Stimulated activated CD4-positive, alpha-beta T cell treated with anti-CD3 and anti-CD28 coated beads, TNF-alpha, amount 100 ng/mL, for 48 hours (primary cell): ENCODE data around the gene GHDC.
A peak's percentile ranks its signal among the peaks of the same experiment; 100 is the strongest.
"Not testable (repeated sequence)": the region's sequence is repeated elsewhere in the genome, so short reads cannot be mapped to it uniquely, and the experiment has no call there.

Experiments used
- DNase-seq, 3 donors: peaks; one replicate each; pipeline ENCODE4 v3.0.0-alpha.2; 2020; ENCODE audit warnings: low read depth in 3 of 3

The GHDC gene, protein sequence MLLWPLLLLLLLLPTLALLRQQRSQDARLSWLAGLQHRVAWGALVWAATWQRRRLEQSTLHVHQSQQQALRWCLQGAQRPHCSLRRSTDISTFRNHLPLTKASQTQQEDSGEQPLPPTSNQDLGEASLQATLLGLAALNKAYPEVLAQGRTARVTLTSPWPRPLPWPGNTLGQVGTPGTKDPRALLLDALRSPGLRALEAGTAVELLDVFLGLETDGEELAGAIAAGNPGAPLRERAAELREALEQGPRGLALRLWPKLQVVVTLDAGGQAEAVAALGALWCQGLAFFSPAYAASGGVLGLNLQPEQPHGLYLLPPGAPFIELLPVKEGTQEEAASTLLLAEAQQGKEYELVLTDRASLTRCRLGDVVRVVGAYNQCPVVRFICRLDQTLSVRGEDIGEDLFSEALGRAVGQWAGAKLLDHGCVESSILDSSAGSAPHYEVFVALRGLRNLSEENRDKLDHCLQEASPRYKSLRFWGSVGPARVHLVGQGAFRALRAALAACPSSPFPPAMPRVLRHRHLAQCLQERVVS

DNA sequence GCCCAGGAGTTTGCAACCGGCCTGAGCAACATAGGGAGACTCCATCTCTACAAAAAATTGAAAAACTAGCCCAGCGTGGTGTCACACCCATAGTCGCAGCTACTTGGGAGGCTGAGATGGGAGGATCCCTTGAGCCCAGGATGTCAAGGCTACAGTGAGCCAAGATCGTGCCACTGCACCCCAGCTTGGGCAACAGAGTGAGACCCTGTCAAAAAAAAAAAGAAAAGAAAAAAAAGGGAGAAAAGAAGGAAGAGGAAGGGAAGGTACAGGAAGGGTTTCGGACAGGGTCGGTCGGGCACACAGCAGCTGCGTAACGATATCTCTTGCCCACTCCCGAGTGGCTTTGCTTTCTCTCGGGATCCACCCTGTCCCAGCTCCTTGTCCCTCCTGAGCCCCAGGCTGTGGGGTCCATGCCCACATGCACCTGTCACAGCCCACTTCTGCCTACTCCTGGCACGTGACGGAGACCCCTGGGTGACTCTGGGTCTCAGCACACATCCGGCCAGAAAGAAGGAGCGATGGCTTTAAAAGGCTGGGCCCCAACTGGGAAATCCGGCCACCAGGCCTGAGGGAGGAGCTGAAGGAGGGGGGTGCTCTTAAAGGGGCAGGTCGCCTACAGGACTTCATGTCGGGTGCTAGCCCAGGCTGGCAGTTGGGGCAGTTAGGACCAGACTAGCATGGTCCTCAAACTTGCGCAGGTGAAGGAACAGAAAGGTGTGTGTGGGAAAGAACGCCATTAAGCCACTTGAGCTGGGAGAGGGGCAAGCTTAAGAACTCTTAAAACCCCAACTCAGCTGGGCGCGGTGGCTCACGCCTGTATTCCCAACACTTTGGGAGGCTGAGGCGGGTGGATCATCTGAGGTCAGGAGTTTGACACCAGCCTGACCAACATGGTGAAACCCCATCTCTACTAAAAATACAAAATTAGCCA, at the start of gene GHDC:
TSS of gene GHDC (minus strand) at position 526 of the 931 bp plus-strand sequence. CDS start 913 bp downstream, outside the sequence.
- peak; percentile 60 to 77 (median 65) for DNase-seq

DNA sequence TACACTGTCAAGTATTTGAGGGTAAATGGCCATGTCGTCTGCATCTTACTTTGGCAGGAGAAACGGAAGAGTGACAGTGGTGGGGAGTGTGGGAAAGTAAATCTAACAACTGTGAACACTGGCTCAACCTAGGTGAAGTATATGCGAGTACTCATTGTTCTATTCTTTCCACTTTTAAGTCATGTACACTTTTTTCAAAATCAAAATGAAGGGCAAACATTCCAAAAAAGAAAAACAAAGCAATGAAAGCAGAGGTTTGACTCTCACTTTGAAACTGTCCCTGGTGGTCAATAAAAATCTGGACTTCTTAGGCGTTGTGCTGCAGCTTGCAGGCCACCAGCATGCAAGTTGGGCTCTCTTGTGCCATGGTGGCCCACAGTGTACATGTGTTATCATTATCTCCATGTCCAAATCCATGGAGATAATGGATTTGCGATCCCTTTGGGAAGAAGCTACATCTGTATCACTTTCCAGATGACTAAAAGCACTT, 49.2 kb upstream of the GHDC start:
- no peak for DNase-seq

DNA sequence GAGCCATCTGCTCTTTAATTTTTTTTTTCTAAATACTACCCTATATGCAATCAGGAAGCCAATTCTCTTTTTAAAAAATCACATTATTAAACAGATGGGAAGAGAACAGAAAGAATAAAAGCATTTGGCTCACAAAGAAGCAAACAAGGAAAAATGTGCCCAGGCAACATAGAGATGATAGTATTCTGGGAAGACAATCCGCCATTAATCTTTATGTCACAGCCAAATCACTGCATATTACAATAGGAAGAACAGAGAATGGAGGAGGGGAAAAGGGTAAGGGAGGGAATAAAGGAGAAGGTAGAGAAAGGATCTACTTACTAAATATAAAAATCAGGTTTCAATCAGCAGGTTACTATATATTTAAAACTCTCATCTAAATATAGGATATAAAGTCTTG, 47.6 kb upstream of the GHDC start:
- DNase-seq, result no peak

DNA sequence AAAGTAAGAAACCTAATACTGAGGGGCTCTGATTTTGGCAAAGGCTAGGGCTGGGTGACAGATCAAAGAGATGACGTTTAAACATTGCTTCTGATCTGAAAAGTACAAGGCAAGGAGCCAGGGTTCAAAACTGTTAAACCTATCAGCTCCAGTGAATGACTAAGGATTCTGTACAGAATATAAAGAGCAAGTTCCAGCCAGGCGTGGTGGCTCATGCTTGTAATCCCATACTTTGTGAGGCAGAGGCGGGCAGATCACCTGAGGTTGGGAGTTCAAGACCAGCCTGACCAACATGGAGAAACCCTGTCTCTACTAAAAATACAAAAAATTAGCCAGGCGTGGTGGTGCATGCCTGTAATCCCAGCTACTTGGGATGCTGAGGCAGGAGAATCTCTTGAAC, 46.6 kb upstream of the GHDC start:
- DNase-seq, result not testable (repeated sequence)

DNA sequence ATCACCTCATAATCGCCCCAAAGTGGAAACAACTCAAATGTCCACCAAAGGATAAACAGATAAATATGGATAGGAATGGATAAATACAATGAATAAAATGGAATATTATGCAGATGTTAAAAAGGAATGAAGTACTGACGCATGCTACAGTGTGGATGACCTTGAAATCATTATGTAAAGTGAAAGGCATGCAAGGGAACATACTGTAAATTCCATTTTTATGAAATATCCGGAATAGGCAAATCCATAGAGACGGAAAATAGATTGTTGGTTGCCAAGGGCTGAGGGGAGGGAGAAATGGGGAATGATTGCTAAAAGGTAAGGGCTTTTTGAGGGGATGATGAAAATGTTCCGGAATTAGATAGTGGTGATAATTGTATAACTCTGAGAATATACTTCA, 45.9 kb upstream of the GHDC start:
- no peak for DNase-seq

DNA sequence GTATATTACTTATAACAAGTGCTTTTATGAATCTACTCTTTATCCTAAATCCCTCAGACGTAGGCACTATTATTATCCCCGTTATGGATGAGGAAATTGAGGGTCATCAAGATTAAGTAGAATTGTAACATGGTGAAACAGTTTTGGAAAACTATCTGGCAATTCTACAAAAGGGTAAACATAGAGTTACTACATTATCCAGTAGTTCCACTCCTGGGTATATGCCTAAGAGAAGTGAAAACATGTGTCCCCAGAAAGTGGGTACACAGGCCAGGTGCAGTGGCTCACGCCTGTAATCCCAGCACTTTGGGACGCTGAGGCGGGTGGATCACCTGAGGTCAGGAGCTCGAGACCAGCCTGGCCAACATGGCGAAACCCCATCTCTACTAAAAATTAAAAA, 45.3 kb upstream of the GHDC start:
- not testable (repeated sequence) for DNase-seq

DNA sequence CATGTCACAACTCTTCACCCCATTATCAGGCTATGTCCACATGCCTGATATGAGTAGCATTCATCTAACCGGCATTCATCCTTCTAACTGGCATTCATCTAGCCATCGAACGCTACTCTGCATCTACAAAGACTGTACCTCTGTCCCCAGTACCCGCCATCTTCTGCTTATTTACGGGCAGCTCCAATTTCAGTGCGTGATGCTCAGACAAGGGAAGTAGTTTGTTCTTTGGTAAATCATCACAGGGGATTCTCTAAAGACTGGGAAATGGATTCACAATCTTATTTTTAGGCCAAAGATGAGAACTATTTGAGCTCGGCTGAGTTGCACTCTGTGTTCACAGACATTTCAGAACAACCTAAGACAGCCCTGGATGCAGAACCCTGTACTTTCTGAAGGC, 42.5 kb upstream of the GHDC start:
- no peak for DNase-seq

DNA sequence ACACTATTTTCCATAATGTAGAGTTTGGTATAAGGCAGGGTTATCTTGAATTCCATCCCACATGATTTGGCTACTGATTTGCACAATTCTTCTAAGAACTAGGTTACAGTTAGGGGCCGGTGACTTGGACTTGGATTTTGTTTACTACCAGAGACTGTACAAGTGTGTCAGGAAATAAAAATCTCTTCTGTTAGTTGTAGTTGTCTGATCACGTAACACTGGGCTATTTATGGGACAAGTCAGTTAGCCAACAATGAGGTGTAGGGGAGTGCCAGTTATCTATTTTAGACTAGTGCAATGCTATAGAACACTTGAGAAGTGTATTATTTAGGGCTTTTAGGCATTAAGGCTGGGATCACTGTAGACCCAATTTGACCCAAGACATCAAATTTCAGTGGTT, 39.7 kb upstream of the GHDC start:
- no peak for DNase-seq

DNA sequence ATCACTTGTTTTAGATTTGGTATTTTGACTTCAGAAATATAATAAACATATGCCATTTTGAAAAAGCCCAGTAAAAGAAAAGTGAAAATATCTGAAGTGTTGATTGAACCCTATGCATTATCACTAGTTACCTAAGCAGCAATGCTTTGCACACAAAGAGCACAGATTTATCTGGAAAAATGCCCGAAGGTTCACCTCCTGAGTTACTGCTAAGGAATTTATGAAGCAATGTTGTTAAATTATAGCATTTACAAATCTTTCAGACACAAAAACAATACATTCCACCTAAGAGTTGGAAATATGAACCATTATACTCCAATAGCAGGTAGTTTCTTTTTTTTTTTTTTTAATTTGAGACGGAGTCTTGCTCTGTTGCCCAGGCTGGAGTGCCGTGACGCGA, 38.9 kb upstream of the GHDC start:
- no peak for DNase-seq

DNA sequence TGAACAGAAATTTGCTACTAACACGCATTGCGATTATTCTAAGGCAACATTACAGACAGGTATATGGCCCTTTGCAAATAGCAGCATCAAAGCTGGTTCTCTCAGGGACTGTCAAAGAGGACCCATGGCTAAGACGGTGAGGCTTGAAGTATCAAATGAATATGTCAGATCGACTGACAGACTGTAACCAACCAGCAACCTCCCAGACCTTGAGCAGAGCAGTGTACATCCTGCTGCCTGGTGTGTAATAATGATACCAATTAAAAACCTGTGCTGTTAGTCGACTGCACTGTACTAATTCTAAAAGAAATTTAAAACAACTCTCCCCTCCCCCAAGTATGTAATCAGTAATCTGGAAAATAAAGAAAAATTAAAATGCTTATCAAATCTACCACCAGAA, 35.9 kb upstream of the GHDC start:
- no peak for DNase-seq

DNA sequence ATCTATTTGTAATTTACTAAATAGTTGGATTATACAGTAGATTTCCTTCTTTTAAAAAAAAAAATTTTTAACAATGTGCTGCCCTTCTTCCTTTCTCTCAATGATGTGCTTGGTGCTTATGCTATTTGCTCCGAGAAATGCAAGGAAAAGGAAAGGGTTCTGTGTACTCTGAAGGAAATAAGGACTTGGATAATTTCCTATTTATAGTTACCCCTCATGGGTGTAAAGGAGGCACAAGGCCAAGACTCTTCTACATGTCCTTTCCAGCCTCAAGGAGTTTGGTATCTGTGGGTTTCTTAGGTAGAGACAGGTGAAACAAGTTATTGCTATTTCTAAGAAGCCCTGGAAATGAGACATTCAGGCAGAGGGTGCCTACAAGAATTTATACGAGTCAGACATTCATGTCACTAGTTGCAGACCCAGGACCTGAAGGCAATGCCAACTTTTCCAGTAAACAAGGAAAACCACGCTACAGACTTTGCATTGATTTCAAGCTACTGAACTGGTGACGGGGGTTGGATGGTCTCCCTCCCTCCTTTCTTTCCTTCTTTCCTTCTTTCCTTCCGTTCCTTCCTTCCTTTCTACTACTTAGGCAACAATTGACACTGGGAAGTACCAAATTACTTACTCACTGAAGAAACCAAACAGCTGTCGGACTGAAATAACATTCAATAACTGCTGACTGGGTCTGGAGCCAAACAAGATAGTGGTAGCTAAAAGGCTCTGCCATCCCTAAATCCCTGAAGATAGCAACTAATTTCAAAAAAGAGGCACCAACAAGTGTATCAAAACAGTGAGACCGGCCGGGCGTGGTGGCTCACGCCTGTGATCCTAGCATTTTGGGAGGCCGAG, 33.8 kb upstream of the GHDC start:
- no peak for DNase-seq

DNA sequence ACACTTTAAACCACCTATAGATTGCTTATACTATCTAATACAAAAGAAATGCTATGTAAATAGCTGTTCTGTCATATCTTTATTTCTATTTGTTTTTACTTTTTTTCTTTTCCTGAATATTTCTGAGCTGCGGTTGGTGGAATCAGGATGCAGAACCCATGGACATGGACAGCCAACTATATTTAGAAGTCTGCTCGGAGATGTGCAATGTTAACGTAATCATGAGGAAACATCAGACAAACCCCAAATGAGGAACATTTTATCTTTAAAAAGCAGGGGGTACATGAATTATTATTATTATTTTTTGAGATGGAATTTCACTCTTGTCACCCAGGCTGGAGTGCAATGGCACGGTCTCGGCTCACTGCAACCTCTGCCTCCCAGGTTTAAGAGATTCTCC, 31.4 kb upstream of the GHDC start:
- DNase-seq, result no peak

DNA sequence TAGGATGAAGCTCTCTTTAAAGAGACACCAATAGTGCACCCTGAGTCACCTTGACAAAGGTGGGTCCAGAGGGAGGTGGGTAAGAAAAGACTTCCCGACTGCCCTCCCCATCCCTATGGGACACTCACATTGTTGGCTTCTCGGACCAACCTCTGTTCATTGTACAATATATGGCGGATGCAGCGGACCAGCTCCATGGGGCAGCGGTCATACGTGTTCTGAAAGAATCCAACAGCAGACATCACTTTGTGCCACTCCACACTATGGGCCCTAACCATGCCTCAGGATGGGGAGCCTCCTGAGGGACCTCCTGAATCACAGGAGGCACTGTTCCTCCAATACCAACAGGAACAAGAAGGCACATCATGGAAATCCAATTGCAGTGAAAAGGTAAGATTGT, 30.4 kb upstream of the GHDC start:
- DNase-seq, result no peak

DNA sequence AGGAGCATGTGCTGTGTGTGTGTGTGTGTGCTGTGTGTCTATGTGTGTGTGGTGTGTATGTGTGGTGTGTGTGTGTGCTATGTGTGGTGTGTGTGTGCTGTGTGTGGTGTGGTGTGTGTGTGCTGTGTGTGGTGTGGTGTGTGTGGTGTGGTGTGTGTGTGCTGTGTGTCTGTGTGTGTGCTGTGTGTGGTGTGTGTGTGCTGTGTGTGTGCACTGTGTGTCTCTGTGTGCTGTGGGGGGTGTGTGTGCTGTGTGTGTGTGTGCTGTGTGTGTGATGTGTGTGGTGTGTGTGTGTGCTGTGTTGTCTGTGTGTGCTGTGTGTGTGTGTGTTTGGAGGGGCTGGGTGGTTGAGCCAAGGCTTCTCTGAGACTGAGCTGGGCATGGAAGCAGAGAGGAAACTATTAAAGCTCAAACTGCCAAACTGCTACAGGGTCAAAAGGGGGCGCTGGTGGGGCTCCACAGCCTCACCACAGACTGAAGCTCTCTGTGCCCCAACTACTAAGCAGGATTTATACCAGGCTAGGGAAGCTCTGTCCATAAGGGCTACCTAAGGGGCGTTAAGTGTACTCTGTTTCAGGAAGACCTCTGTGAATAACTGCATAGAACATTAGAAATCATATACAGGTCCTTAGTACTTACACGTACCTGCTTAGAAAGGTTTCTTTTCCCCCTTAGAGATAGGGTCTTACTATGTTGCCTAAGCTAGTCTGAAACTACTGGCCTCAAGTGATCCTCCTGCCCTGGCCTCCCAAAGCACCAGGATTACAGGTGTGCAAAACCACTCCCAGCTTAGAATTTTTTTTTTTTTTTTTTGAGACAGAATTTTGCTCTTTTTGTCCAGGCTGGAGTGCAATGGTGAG, 27.8 kb upstream of the GHDC start:
- DNase-seq, result peak; percentile 22 to 52 (median 22)

DNA sequence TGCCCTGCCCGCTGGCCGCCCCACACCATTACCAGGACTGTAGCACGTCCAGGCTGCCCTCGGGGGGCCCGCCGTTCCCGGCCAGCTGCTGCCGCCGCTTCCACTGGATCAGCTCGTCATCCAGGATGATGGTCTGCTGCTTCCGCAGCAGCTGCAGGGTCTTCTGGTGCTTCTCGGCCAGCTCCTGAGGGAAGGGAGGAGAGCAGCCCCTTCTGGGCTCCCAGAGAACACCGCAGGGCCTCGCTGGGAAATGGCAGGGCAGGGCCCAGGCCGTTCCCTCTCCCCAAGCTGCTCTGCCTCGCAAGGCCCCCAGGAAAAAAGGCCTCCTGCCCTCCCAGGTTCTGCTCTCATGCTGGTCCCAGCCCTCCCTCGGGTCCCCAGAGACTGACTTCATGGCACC, 25.0 kb upstream of the GHDC start:
- not testable (repeated sequence) for DNase-seq

DNA sequence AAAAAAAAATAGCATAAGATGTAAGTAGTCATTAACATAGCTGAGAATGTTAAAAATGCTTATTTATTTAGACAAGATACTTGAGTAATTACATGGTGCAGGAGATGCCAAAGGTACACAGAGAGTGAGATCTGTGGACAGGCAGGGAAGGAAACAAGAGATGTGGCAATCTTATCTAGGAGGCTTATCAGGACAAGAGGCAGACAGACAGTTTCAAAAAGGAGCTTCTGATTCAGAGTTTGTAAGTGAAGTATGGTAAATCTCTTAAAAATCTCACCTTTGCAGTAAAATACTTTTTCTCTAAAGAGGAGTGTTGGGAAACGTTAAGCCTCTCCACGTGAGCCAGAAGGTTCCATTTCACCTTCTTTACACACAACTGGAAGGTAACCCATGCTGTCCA, 19.9 kb upstream of the GHDC start:
- DNase-seq, result no peak

DNA sequence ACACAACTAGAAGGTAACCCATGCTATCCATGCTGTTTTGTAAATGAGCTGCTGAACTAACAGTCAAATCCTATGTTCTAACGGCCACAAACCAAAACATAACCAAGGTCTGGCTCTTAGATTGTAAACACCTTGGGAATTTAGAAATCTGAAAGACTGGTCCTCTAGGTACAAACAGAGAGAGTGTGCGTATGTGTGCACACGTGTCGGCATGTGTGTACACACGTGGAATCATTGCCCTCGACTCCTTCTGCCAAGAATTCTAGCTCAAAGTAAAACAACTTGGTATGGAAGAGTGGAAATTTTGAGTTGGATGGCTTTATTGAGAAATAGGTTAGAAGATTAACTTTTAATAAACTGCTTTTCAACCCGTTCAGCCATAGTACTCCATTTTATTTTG, 18.1 kb upstream of the GHDC start:
- no peak for DNase-seq

DNA sequence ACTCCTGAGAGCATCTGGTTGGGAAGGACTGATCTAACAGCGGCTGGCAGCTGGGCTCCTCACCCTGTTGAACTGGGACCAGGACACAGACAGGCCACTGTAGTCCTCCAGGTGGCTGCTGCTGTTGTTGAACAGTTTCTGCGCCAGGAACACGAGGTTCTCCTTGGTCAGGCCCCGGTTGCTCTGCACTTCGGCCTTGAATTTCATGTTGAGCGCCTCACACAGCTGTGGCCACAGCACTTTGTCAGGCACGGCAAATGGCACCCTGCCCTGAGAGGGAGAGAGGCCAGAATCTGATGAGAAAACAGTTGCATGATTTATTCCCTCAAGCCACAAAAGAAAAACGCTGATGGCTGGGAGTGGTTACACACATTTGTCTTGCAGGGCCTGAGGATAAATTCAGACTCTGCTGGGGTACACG, 17.6 kb upstream of the GHDC start:
- DNase-seq, result not testable (repeated sequence)

DNA sequence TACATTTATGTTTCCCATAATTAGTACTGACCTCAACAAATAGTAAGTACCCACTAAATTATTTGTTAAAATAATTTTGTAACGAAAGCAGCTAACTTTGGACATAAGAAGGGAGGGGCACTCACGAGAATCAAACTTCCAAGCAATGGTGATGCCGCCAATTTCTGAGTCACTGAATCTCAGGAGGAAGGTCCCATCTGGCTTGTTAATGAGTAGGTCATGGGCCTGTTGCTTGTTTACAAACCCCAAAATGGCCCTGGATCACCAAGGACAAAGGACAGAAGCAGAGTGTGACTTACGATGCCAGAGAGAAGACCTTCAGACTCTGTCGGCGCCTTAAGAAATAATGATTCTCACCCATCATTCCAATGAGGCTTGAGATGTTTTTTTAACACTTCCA, 15.8 kb upstream of the GHDC start:
- no peak for DNase-seq

DNA sequence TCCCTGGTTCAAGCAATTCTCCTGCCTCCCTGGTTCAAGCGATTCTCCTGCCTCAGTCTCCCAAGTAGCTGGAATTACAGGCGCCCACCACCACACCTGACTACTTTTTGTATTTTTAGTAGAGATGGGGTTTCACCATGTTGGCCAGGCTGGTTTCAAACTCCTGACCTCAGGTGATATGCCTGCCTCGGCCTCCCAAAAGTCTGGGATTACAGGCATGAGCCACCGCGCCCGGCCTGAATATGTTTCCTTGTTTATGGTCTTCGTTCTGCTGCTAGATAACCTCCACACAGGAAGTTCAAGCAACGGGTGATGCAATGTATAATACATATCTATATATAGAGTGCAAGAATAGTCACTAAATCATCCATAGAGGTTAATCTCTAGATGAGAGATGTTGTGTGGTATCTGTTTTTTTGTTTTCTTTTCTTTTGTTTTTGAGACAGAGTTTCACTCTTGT, 11.9 kb upstream of the GHDC start:
- DNase-seq, result not testable (repeated sequence)
